ENCODE measurements around the gene GASK1A.

GRCh38 chr3:43014241-43014640 lies 35.1 kb downstream of the GASK1A start:
- TF ChIP-seq, protein P1, sequence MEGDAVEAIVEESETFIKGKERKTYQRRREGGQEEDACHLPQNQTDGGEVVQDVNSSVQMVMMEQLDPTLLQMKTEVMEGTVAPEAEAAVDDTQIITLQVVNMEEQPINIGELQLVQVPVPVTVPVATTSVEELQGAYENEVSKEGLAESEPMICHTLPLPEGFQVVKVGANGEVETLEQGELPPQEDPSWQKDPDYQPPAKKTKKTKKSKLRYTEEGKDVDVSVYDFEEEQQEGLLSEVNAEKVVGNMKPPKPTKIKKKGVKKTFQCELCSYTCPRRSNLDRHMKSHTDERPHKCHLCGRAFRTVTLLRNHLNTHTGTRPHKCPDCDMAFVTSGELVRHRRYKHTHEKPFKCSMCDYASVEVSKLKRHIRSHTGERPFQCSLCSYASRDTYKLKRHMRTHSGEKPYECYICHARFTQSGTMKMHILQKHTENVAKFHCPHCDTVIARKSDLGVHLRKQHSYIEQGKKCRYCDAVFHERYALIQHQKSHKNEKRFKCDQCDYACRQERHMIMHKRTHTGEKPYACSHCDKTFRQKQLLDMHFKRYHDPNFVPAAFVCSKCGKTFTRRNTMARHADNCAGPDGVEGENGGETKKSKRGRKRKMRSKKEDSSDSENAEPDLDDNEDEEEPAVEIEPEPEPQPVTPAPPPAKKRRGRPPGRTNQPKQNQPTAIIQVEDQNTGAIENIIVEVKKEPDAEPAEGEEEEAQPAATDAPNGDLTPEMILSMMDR (IDR thresholded peaks at IDR 0.05): no peak
- TF ChIP-seq POLR2A (IDR thresholded peaks at IDR 0.05): no peak

All from vagina (tissue), 2 donors.